ENCODE measurements around the gene RHOXF1. TPM values are rescaled to one million over a fixed set of nuclear protein-coding genes. Genes with fewer than 3 reads are reported as not detected.
"Not testable (repeated sequence)": the region's sequence is repeated elsewhere in the genome, so short reads cannot be mapped to it uniquely, and the experiment has no call there.

Gene RHOXF1, protein sequence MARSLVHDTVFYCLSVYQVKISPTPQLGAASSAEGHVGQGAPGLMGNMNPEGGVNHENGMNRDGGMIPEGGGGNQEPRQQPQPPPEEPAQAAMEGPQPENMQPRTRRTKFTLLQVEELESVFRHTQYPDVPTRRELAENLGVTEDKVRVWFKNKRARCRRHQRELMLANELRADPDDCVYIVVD
- total RNA-seq: not detected in 2 replicates

DNA sequence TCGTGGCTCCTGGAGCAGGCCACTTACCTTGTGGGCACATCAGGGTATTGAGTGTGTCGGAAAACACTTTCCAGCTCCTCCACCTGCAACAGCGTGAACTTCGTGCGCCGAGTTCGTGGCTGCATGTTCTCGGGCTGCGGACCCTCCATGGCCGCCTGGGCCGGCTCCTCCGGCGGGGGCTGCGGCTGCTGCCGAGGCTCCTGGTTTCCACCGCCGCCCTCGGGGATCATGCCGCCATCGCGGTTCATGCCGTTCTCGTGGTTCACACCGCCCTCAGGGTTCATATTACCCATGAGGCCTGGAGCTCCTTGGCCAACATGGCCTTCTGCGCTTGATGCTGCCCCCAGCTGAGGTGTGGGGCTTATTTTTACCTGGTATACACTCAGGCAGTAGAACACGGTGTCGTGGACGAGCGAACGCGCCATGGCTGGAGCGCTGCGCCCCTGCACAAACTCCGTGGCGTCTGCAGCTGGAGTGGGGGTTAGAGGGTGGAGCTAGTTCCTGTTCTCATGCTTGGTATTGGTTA, at the start of gene RHOXF1:
TSS of gene RHOXF1 (minus strand) at position 476 of the 526 bp plus-strand sequence. CDS start at position 425, 51 bp downstream.
- H3K4me3 Mint-ChIP-seq: no peak within 1 kb of the TSS
- TF ChIP-seq, protein P1, sequence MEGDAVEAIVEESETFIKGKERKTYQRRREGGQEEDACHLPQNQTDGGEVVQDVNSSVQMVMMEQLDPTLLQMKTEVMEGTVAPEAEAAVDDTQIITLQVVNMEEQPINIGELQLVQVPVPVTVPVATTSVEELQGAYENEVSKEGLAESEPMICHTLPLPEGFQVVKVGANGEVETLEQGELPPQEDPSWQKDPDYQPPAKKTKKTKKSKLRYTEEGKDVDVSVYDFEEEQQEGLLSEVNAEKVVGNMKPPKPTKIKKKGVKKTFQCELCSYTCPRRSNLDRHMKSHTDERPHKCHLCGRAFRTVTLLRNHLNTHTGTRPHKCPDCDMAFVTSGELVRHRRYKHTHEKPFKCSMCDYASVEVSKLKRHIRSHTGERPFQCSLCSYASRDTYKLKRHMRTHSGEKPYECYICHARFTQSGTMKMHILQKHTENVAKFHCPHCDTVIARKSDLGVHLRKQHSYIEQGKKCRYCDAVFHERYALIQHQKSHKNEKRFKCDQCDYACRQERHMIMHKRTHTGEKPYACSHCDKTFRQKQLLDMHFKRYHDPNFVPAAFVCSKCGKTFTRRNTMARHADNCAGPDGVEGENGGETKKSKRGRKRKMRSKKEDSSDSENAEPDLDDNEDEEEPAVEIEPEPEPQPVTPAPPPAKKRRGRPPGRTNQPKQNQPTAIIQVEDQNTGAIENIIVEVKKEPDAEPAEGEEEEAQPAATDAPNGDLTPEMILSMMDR (IDR thresholded peaks at IDR 0.05): no peak
- intact Hi-C loops (cut with micrococcal nuclease): loop anchor here (10.0 kb wide), 1 partner anchor 89 kb away; no protein-coding TSS in a partner anchor
- POLR2A ChIA-PET: no interaction called here
- DNase-seq (no peak), ATAC-seq (ENCODE audit: low read depth) (no peak)
- H3K27ac Mint-ChIP-seq: no peak within 1 kb of the TSS
- H3K36me3 Mint-ChIP-seq (ENCODE audit: low read depth): no peaks in the 10 kb centered on the region
- H3K9me3 Mint-ChIP-seq: no peaks in the 10 kb centered on the region
- no peaks in the 10 kb centered on the region for H3K4me1 Mint-ChIP-seq
- H3K27me3 Mint-ChIP-seq: peaks cover 2% of the 10 kb centered on the region
- CTCF ChIA-PET: no interaction called here

DNA sequence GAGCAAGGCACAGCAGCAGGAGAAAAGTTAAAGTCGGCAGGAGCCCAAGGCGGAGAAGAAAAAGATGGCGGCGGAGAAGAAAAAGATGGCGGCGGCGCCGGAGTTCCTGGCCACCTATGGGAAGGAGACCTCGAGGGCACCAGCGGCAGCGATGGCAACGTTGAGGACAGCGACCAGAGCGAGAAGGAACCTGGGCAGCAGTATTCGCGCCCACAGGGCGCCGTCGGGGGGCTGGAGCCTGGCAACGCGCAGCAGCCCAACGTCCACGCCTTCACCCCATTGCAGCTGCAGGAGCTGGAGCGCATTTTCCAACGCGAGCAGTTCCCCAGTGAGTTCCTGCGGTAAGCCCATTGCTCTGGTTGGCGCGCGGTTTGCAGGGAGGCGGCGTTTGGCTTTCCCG, 43.4 kb upstream of the RHOXF1 start:
- not testable (repeated sequence) for H3K36me3 Mint-ChIP-seq (ENCODE audit: low read depth)

DNA sequence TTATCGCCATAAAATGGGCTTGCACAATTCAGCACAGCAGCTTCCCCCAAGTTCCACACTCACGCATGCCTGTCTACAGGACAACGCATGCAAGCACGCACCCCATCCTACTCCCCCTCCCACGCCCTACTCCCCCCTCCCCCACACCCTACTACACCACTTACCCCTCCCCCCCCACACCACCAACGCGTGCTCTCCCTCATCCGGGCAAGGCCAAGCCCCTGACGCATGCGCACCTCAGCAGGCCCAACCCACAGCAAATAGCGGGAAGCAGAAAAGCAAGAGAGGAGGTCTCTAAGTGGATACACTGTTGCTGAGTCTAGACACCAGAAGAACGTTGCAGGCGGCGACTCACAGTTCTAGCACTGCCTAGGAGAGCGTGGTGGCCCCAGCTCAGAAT, 42.6 kb upstream of the RHOXF1 start, which contains the start of gene RHOXF2:
TSS of gene RHOXF2 (plus strand) at position 301 of the 400 bp plus-strand sequence. CDS start 138 bp downstream, outside the sequence.
- POLR2A ChIA-PET; DNase-seq; intact Hi-C loops (cut with micrococcal nuclease); CTCF ChIA-PET; H3K9me3 Mint-ChIP-seq; H3K27me3 Mint-ChIP-seq; H3K4me3 Mint-ChIP-seq; H3K27ac Mint-ChIP-seq; H3K36me3 Mint-ChIP-seq (ENCODE audit: low read depth); H3K4me1 Mint-ChIP-seq; ATAC-seq (ENCODE audit: low read depth): not testable (repeated sequence)

More for the DNA sequence above, 43.4 kb upstream of the RHOXF1 start:
- DNase-seq; CTCF ChIA-PET; POLR2A ChIA-PET; intact Hi-C loops (cut with micrococcal nuclease); H3K9me3 Mint-ChIP-seq; ATAC-seq (ENCODE audit: low read depth); H3K27me3 Mint-ChIP-seq; H3K4me1 Mint-ChIP-seq; H3K4me3 Mint-ChIP-seq; H3K27ac Mint-ChIP-seq: not testable (repeated sequence)

DNA sequence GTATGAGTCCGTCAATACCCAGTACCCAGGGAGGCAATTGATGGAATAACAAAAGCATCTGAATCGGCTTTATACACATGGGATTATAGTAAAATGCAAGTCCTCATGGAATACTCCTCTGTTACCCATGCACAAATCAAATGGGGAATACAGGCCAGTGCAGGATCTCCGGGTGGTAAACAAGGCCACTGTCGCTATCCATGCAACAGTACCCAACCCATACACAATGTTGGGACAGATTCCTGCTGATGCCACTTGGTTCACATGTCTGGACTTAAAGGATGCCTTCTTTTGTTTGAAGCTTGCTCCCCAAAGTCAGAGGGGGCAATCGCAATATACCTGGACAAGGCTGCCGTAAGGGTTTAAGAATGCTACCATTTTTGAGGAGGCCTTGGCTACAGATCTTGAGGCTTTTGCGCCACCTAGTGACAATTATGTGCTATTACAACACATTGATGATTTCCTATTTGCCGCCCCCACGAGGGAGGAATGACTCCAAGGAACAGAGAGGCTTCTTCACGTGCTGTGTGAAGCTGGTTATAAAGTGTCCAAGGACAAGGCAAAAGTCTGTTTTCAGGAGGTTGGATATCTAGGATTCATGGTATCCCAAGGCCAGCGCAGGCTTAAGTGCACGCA, 34.5 kb upstream of the RHOXF1 start:
- POLR2A ChIA-PET; H3K9me3 Mint-ChIP-seq; CTCF ChIA-PET; DNase-seq; intact Hi-C loops (cut with micrococcal nuclease); H3K4me3 Mint-ChIP-seq; H3K27me3 Mint-ChIP-seq; H3K27ac Mint-ChIP-seq; H3K4me1 Mint-ChIP-seq; H3K36me3 Mint-ChIP-seq (ENCODE audit: low read depth): not testable (repeated sequence)
- peak; percentile 21 for ATAC-seq (ENCODE audit: low read depth)

DNA sequence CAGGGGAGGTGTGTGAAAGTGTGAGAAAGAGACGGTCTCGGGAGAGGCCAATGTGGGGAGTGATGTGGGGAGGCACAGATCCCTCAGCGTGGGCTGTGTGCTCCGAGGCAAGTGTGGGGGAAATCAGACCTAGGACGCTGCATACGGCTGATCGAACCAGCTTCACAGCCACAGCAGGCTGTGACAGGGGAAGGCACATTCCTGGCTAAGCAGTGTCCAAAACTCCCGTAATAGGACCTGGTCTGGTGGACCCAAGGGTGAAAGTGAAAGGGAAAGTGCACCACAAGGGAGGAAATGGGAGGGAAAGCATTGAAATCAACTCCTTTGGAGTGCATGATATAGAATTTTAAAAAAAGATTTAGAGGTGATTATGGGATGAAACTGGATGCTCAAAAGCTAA, 31.8 kb upstream of the RHOXF1 start:
- ChIA-PET CTCF (no interaction called here), POLR2A (no interaction called here)
- ATAC-seq (ENCODE audit: low read depth) (no peak), DNase-seq (no peak)
- H3K4me1 Mint-ChIP-seq: no peaks in the 10 kb centered on the region
- H3K36me3 Mint-ChIP-seq (ENCODE audit: low read depth): no peaks in the 10 kb centered on the region
- no peak overlapping the region for H3K27ac Mint-ChIP-seq
- H3K27me3 Mint-ChIP-seq: no peaks in the 10 kb centered on the region
- no peak overlapping the region for H3K4me3 Mint-ChIP-seq
- TF ChIP-seq, protein P1 (IDR thresholded peaks at IDR 0.05): no peak
- intact Hi-C loops (cut with micrococcal nuclease): loop anchor here (10.0 kb wide), 1 partner anchor 317 kb away; the partner anchor contains the start of gene LAMP2
- H3K9me3 Mint-ChIP-seq: peaks cover 6% of the 10 kb centered on the region

DNA sequence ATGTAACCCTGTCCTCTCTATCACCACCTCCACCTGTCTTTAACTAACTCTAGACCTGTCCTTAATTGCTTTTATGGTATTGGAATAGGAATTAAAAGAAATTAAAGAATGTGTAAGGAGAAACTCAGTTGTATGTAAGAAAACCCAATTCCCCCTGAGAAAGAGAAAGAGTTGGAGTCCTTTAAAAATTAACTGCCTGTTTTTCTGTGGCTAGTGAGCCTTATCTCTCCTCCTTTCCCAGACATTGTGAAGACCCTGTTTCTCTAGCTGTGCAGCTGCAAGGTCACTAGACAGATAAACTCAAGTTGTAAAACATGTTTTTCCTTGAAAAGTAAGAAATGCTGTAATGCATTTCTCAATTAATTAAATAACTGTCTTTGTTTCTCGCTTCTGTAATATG, 30.6 kb upstream of the RHOXF1 start:
- POLR2A ChIA-PET; H3K36me3 Mint-ChIP-seq (ENCODE audit: low read depth); H3K27ac Mint-ChIP-seq; H3K9me3 Mint-ChIP-seq; CTCF ChIA-PET; H3K4me3 Mint-ChIP-seq; DNase-seq; H3K27me3 Mint-ChIP-seq; H3K4me1 Mint-ChIP-seq; ATAC-seq (ENCODE audit: low read depth): not testable (repeated sequence)
- intact Hi-C loops (cut with micrococcal nuclease): loop anchor here (10.0 kb wide), 1 partner anchor 318 kb away; the partner anchor contains the start of gene LAMP2

DNA sequence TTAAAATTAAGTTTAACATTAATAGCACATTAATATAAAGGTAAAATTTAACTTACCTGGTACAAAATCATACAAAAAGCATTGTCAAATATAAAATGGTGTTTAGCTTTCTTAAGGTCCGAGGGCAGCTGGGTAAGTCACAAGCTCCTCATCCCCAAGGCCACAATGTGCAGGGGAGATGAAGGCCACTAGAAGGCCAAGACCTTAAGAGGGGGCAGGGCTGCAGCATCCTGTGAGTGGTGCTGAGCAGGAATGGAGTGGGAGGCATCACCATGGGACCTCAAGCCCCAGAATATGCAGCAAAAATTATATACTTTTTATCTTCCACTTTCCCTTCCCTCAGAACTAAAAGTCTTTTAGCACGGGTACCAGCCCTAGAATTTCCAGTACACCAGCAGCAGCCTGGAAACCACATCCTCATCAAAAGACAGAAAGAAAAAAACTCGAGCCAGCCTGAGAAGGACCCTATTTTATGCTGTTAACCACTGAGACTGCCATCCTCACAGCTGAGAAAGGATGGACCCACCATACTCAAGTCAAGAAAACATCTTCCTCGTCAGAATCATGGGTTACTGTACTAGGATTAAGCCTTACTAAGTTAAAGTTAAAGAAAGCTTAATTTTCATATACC, 29.7 kb upstream of the RHOXF1 start:
- CTCF ChIA-PET: no interaction called here
- H3K4me3 Mint-ChIP-seq: no peak overlapping the region
- ATAC-seq (ENCODE audit: low read depth) (no peak), DNase-seq (no peak)
- TF ChIP-seq, protein P1 (IDR thresholded peaks at IDR 0.05): no peak
- intact Hi-C loops (cut with micrococcal nuclease): loop anchor here (10.0 kb wide), 1 partner anchor 319 kb away; the partner anchor contains the start of gene LAMP2
- H3K4me1 Mint-ChIP-seq: no peaks in the 10 kb centered on the region
- peaks cover 6% of the 10 kb centered on the region for H3K9me3 Mint-ChIP-seq
- POLR2A ChIA-PET: no interaction called here
- no peaks in the 10 kb centered on the region for H3K36me3 Mint-ChIP-seq (ENCODE audit: low read depth)
- H3K27ac Mint-ChIP-seq: no peak overlapping the region
- H3K27me3 Mint-ChIP-seq: no peaks in the 10 kb centered on the region
